Neural cell (in vitro differentiated cells): ENCODE measurements around the gene RPL21. TPM values are rescaled to one million over a fixed set of nuclear protein-coding genes. Genes with fewer than 3 reads are reported as not detected.
"Not testable (repeated sequence)": the region's sequence is repeated elsewhere in the genome, so short reads cannot be mapped to it uniquely, and the experiment has no call there.

Experiments used
- H2AFZ ChIP-seq: fragments of 200-600, 300-800 bp; sonication (generic), shearing (Covaris generic); 2 replicates; pipeline ENCODE4 v1.6.0; 2014; ENCODE audit warnings: low read depth, mild to moderate bottlenecking, antibody characterized with exemption, low read length, moderate library complexity
- H3F3A ChIP-seq: fragments of 200-600 bp; shearing (Covaris generic); 2 replicates; pipeline ENCODE4 v1.6.1; 2016; ENCODE audit warnings: mild to moderate bottlenecking, moderate library complexity, mixed read lengths, antibody characterized with exemption, low read length; ENCODE audit not compliant: insufficient read depth, poor library complexity, severe bottlenecking
- H3K27ac ChIP-seq: fragments of 200-600, 300-800 bp; sonication (generic), shearing (Covaris generic); 2 replicates; pipeline ENCODE4 v1.5.1; 2014; ENCODE audit warnings: mild to moderate bottlenecking, low read length, moderate library complexity
- H3K27me3 ChIP-seq: fragments of 300-800, 200-600 bp; sonication (generic), shearing (Covaris generic); 2 replicates; pipeline ENCODE4 v1.6.0; 2014; ENCODE audit warnings: mild to moderate bottlenecking, low read depth, low read length, moderate library complexity; ENCODE audit not compliant: insufficient read depth
- H3K36me3 ChIP-seq: fragments of 300-800, 200-600 bp; sonication (generic), shearing (Covaris generic); 2 replicates; pipeline ENCODE4 v1.5.1; 2014; ENCODE audit warnings: mild to moderate bottlenecking, antibody characterized with exemption, low read length, moderate library complexity; ENCODE audit not compliant: insufficient read depth
- H3K4me2 ChIP-seq: fragments of 300-800, 200-600 bp; sonication (generic), shearing (Covaris generic); 2 replicates; pipeline ENCODE4 v1.6.0; 2014; ENCODE audit warnings: mild to moderate bottlenecking, low read length
- H3K4me3 ChIP-seq: fragments of 300-800, 200-600 bp; sonication (generic), shearing (Covaris generic); 2 replicates; pipeline ENCODE4 v1.5.1; 2014; ENCODE audit warnings: mild to moderate bottlenecking, low read length, moderate library complexity
- H3K79me2 ChIP-seq: fragments of 200-600 bp; shearing (Covaris generic); replicated peaks from 2 replicates; pipeline ENCODE4 v1.6.0; 2014; ENCODE audit warnings: mild to moderate bottlenecking, low read length, moderate library complexity; ENCODE audit not compliant: insufficient read depth
- H3K9ac ChIP-seq: fragments of 300-800, 200-600 bp; sonication (generic), shearing (Covaris generic); 2 replicates; pipeline ENCODE4 v1.6.1; 2016; ENCODE audit warnings: mild to moderate bottlenecking, low read length, mixed read lengths
- H3K9me2 ChIP-seq: fragments of 200-600 bp; shearing (Covaris generic); 2 replicates; pipeline ENCODE4 v1.6.1; 2016; ENCODE audit warnings: mild to moderate bottlenecking, low read length, mixed read lengths; ENCODE audit not compliant: insufficient read depth
- H3K9me3 ChIP-seq: fragments of 200-600, 300-800 bp; sonication (generic), shearing (Covaris generic); 2 replicates; pipeline ENCODE4 v1.6.1; 2016; ENCODE audit warnings: mild to moderate bottlenecking, mixed run types, low read length, moderate library complexity, mixed read lengths
- H4K20me1 ChIP-seq: fragments of 200-600 bp; shearing (Covaris generic); 2 replicates; pipeline ENCODE4 v1.6.1; 2016; ENCODE audit warnings: mild to moderate bottlenecking, mixed run types; ENCODE audit not compliant: insufficient read depth
- CTCF ChIP-seq: fragments of 450-650 bp; IDR thresholded peaks from 2 replicates; pipeline ENCODE4 v1.5.1; 2014; ENCODE audit warnings: antibody characterized with exemption, mild to moderate bottlenecking, moderate library complexity; ENCODE audit not compliant: poor library complexity, severe bottlenecking
- EP300 ChIP-seq: fragments of 450-650 bp; conservative IDR thresholded peaks from 2 replicates; pipeline ENCODE4 v1.6.1; 2014; ENCODE audit warnings: antibody characterized with exemption, mild to moderate bottlenecking, moderate library complexity; ENCODE audit not compliant: poor library complexity, severe bottlenecking
- EZH2 ChIP-seq: fragments of 200-600, 300-800 bp; shearing (Covaris generic), sonication (generic); IDR thresholded peaks from 2 replicates; pipeline ENCODE4 v1.6.1; 2014; ENCODE audit warnings: antibody characterized with exemption, low read length, borderline replicate concordance, mild to moderate bottlenecking; ENCODE audit not compliant: insufficient read depth, poor library complexity, severe bottlenecking
- MXI1 ChIP-seq: fragments of 450-650 bp; conservative IDR thresholded peaks from 2 replicates; pipeline ENCODE4 v1.6.1; 2014; ENCODE audit warnings: antibody characterized with exemption, mild to moderate bottlenecking; ENCODE audit not compliant: poor library complexity, severe bottlenecking
- POLR2AphosphoS5 ChIP-seq: IDR thresholded peaks from 2 replicates; pipeline ENCODE4 v1.6.1; 2012
- RAD21 ChIP-seq: fragments of 450-650 bp; conservative IDR thresholded peaks from 2 replicates; pipeline ENCODE4 v1.6.1; 2014; ENCODE audit warnings: antibody characterized with exemption, mild to moderate bottlenecking, moderate library complexity
- SMC3 ChIP-seq: fragments of 450-650 bp; conservative IDR thresholded peaks from 2 replicates; pipeline ENCODE4 v1.6.1; 2014; ENCODE audit warnings: antibody characterized with exemption, mild to moderate bottlenecking, moderate library complexity; ENCODE audit not compliant: poor library complexity
- TAF1 ChIP-seq: IDR thresholded peaks from 2 replicates; pipeline ENCODE4 v1.6.1; 2012; ENCODE audit warnings: low read depth
- polyA plus RNA-seq: library from polyadenylated mRNA; depleted of rRNA; stranded (reverse); fragments of >200 nt; gene quantifications from 2 replicates; pipeline ENCODE4 v1.2.3, GENCODE V29; 2014
- TF ChIP-seq, protein P1 (sequence below): IDR thresholded peaks from 2 replicates; pipeline ENCODE4 v1.6.1; 2012; ENCODE audit warnings: borderline replicate concordance

Gene RPL21
- polyA plus RNA-seq, 1 donor from 2014 or later = 1,536 TPM

DNA sequence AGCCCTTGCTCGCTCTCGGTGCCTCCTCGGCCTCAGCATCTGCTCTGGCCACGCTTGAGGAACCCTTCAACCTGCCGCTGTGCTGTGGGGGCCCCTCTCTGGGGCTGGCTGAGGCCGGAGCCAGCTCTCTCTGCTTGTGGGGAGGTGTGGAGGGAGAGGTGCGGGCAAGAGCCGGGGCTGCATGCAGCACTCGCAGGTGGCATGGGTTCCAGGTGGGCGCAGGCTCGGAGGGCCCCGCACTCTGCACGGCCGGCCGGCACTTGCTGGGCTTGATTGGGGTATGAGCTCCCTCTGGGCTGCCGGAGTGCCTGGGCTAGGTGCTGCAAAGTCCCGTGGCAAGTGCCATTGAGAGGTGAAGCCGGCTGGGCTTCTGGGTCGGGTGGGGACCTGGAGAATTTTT lies 31.7 kb upstream of the RPL21 start:
- Histone ChIP-seq H3K27me3 (no peaks in the 10 kb centered on the region), H3K9ac (no peak overlapping the region), H3K4me3 (no peak overlapping the region), H3K9me2 (no peaks in the 10 kb centered on the region), H3K79me2 (no peaks in the 10 kb centered on the region), H3K27ac (no peak overlapping the region), H4K20me1 (no peaks in the 10 kb centered on the region), H3K36me3 (no peaks in the 10 kb centered on the region), H3K4me2 (no peak overlapping the region), H3F3A (no peaks in the 10 kb centered on the region), H3K9me3 (no peaks in the 10 kb centered on the region), H2AFZ (no peak overlapping the region)
- TF ChIP-seq MXI1 (no peak), EZH2 (no peak), EP300 (no peak), SMC3 (no peak), RAD21 (no peak), TAF1 (no peak), POLR2AphosphoS5 (no peak), CTCF (no peak)
- TF ChIP-seq, protein P1, sequence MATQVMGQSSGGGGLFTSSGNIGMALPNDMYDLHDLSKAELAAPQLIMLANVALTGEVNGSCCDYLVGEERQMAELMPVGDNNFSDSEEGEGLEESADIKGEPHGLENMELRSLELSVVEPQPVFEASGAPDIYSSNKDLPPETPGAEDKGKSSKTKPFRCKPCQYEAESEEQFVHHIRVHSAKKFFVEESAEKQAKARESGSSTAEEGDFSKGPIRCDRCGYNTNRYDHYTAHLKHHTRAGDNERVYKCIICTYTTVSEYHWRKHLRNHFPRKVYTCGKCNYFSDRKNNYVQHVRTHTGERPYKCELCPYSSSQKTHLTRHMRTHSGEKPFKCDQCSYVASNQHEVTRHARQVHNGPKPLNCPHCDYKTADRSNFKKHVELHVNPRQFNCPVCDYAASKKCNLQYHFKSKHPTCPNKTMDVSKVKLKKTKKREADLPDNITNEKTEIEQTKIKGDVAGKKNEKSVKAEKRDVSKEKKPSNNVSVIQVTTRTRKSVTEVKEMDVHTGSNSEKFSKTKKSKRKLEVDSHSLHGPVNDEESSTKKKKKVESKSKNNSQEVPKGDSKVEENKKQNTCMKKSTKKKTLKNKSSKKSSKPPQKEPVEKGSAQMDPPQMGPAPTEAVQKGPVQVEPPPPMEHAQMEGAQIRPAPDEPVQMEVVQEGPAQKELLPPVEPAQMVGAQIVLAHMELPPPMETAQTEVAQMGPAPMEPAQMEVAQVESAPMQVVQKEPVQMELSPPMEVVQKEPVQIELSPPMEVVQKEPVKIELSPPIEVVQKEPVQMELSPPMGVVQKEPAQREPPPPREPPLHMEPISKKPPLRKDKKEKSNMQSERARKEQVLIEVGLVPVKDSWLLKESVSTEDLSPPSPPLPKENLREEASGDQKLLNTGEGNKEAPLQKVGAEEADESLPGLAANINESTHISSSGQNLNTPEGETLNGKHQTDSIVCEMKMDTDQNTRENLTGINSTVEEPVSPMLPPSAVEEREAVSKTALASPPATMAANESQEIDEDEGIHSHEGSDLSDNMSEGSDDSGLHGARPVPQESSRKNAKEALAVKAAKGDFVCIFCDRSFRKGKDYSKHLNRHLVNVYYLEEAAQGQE = no peak

- H3K4me3 ChIP-seq, H3F3A ChIP-seq, H3K9ac ChIP-seq, H3K36me3 ChIP-seq, H3K79me2 ChIP-seq, H4K20me1 ChIP-seq, H2AFZ ChIP-seq, H3K27ac ChIP-seq, H3K9me3 ChIP-seq, H3K27me3 ChIP-seq, H3K9me2 ChIP-seq, H3K4me2 ChIP-seq: not testable (repeated sequence)
These were observed 29.3 kb upstream of the RPL21 start for GRCh38 chr13:27222100-27222499.

DNA sequence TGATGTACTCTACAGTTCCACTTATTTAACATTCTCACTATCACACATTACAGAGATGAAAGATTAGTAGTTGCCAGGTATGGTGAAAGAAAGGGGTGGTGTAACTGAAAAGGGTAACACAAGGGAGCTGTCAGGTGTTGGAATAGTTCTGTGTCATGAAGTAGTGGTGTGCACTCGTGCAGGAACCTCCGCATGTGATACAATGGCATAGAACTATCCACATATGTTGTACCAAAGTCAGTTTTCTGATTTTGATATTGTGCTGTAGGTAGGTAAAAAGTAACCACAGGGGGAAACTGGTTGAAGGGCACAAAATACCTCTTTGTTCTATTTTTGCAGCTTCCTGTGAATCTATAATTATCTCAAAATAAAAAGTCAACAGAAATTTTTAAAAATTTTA lies 24.4 kb upstream of the RPL21 start:
- Histone ChIP-seq H3K4me3 (no peak overlapping the region), H3K9ac (no peak overlapping the region), H3K27me3 (no peaks in the 10 kb centered on the region), H3K9me2 (no peaks in the 10 kb centered on the region), H3K9me3 (no peaks in the 10 kb centered on the region), H3K36me3 (no peaks in the 10 kb centered on the region), H4K20me1 (no peaks in the 10 kb centered on the region), H3K27ac (no peak overlapping the region), H3F3A (no peaks in the 10 kb centered on the region), H3K4me2 (no peak overlapping the region), H3K79me2 (no peaks in the 10 kb centered on the region), H2AFZ (no peak overlapping the region)
- TF ChIP-seq EZH2 = no peak
